ENCODE data around the gene TMEM200A.

- TF ChIP-seq POLR2AphosphoS5 (IDR thresholded peaks at IDR 0.05; ENCODE audit: borderline replicate concordance, low read depth, low read length) (no peak), EZH2 (IDR thresholded peaks at IDR 0.05) (no peak), FOXP2 (optimal IDR thresholded peaks at IDR 0.05; ENCODE audit: control extremely low read depth, extremely low read length, insufficient read depth) (no peak)
These were observed 41.2 kb upstream of the TMEM200A start for GRCh38 chr6:130324657-130325056.

Data from SK-N-MC (cell line).